HepG2 (cell line): ENCODE measurements around the gene PSAP. TPM values are rescaled to one million over a fixed set of nuclear protein-coding genes. Genes with fewer than 3 reads are reported as not detected.

ENCODE experiments used
- ARID5B ChIP-seq: IDR thresholded peaks from 2 replicates; pipeline ENCODE4 v1.4.0; 2020; ENCODE audit warnings: mild to moderate bottlenecking, missing genetic modification reagents
- GABPB1 ChIP-seq: IDR thresholded peaks from 2 replicates; pipeline ENCODE4 v1.6.1; 2016; ENCODE audit warnings: mild to moderate bottlenecking, missing genetic modification reagents, moderate library complexity, missing compliant biosample characterization
- HNRNPH1 ChIP-seq: fragments of 200-400 bp; formaldehyde crosslinking; optimal IDR thresholded peaks from 2 replicates; pipeline ENCODE3; 2017; ENCODE audit warnings: mild to moderate bottlenecking, low read depth, low read length
- KLF15 ChIP-seq: sonication (generic); formaldehyde crosslinking; IDR thresholded peaks from 2 replicates; pipeline ENCODE4 v1.8.1; 2023; ENCODE audit warnings: borderline replicate concordance, mild to moderate bottlenecking, inconsistent platforms, missing genetic modification reagents, mixed read lengths
- MIER3 ChIP-seq: IDR thresholded peaks from 2 replicates; pipeline ENCODE4 v1.6.1; 2016; ENCODE audit warnings: missing compliant biosample characterization, borderline replicate concordance
- MXD1 ChIP-seq: sonication (generic); formaldehyde crosslinking; IDR thresholded peaks from 2 replicates; pipeline ENCODE4 v1.4.0; 2020; ENCODE audit warnings: mild to moderate bottlenecking, missing genetic modification reagents
- PCBP2 ChIP-seq: fragments of 200-400 bp; formaldehyde crosslinking; optimal IDR thresholded peaks from 2 replicates; pipeline ENCODE3; 2018; ENCODE audit warnings: low read length, low read depth; ENCODE audit not compliant: poor library complexity, severe bottlenecking
- PHF8 ChIP-seq: sonication (generic); formaldehyde crosslinking; IDR thresholded peaks from 2 replicates; pipeline ENCODE4 v1.5.0; 2020; ENCODE audit warnings: missing genetic modification reagents
- SP4 ChIP-seq: sonication (generic); formaldehyde crosslinking; IDR thresholded peaks from 2 replicates; pipeline ENCODE4 v1.8.1; 2023; ENCODE audit warnings: mild to moderate bottlenecking, missing genetic modification reagents
- TBP ChIP-seq: sonication (generic); formaldehyde crosslinking; IDR thresholded peaks from 2 replicates; pipeline ENCODE4 v1.5.0; 2020; ENCODE audit warnings: missing genetic modification reagents
- TSC22D2 ChIP-seq: sonication (generic); formaldehyde crosslinking; IDR thresholded peaks from 2 replicates; pipeline ENCODE4 v1.5.1; 2020; ENCODE audit warnings: missing genetic modification reagents, mild to moderate bottlenecking, borderline replicate concordance
- ZFP36 ChIP-seq: fragments of 150-350 bp; IDR thresholded peaks from 2 replicates; pipeline ENCODE4 v1.6.1; 2018; ENCODE audit warnings: borderline replicate concordance, low read length, low read depth; ENCODE audit not compliant: partially characterized antibody
- ZFP41 ChIP-seq: sonication (generic); formaldehyde crosslinking; IDR thresholded peaks from 2 replicates; pipeline ENCODE4 v1.4.0; 2020; ENCODE audit warnings: mild to moderate bottlenecking, missing genetic modification reagents, borderline replicate concordance
- ZNF12 ChIP-seq: sonication (generic); formaldehyde crosslinking; IDR thresholded peaks from 2 replicates; pipeline ENCODE4 v1.5.0; 2020; ENCODE audit warnings: missing genetic modification reagents
- ZNF563 ChIP-seq: sonication (generic); formaldehyde crosslinking; IDR thresholded peaks from 2 replicates; pipeline ENCODE4 v1.8.0; 2022; ENCODE audit warnings: mild to moderate bottlenecking, moderate library complexity, missing genetic modification reagents
- ZNF569 ChIP-seq: sonication (generic); formaldehyde crosslinking; IDR thresholded peaks from 2 replicates; pipeline ENCODE4 v1.5.0; 2020; ENCODE audit warnings: mild to moderate bottlenecking, missing genetic modification reagents, moderate library complexity, borderline replicate concordance
- ZNF576 ChIP-seq: sonication (generic); formaldehyde crosslinking; IDR thresholded peaks from 2 replicates; pipeline ENCODE4 v1.4.0; 2020; ENCODE audit warnings: mild to moderate bottlenecking, missing genetic modification reagents
- ZNF773 ChIP-seq: sonication (generic); formaldehyde crosslinking; IDR thresholded peaks from 2 replicates; pipeline ENCODE4 v1.4.0; 2020; ENCODE audit warnings: missing genetic modification reagents, borderline replicate concordance
- ZNF784 ChIP-seq: sonication (generic); formaldehyde crosslinking; IDR thresholded peaks from 2 replicates; pipeline ENCODE4 v1.5.1; 2020; ENCODE audit warnings: missing genetic modification reagents, mild to moderate bottlenecking, borderline replicate concordance
- polyA plus RNA-seq, 8 experiments: library from polyadenylated mRNA; depleted of rRNA in 3 of 8; stranded (reverse) in 7 of 8; unstranded in 1 of 8; fragments of >200 nt; fragmentation: Illumina TruSeq in 4 of 8; extraction: Trizol in 4 of 8; gene quantifications; 2 replicates each; pipeline versions ENCODE4 v1.2.1 to v1.2.3, GENCODE V29; 2011 to 2016; ENCODE audit warnings: low read depth in 4 of 8, missing spikeins in 1 of 8, mixed read lengths in 1 of 8; ENCODE audit not compliant: insufficient read depth in 1 of 8
- total RNA-seq, 5 experiments: library from RNA; depleted of rRNA; stranded (reverse); fragments of >200 nt; fragmentation: Illumina TruSeq; extraction: Trizol; gene quantifications; 2 replicates each; pipeline ENCODE4 v1.2.3, GENCODE V29; 2016; ENCODE audit warnings: low read depth in 1 of 5
- TF ChIP-seq, protein P1 (sequence below): IDR thresholded peaks from 2 replicates; pipeline ENCODE4 v1.6.1; 2016; ENCODE audit warnings: low read depth
- TF ChIP-seq, protein P2 (sequence below): sonication (generic); formaldehyde crosslinking; IDR thresholded peaks from 2 replicates; pipeline ENCODE4 v1.8.0; 2022; ENCODE audit warnings: mild to moderate bottlenecking, missing genetic modification reagents, moderate library complexity

PSAP gene
- total and polyA plus RNA-seq, 2 of the 13 experiments (the other 11 are each of a cell fraction or from before 2014, with no cell fraction given): 323 to 643 TPM

GRCh38 chr10:71860243-71861029, 9.4 kb upstream of the PSAP start (continued):
- TF ChIP-seq ARID5B (CRISPR knock-in tag) (peak; percentile 73), ZNF12 (0 out of 2 replicates have a peak, but pooled peaks have one; percentile 20), ZNF784 (CRISPR knock-in tag) (no peak), TSC22D2 (CRISPR knock-in tag) (peak; percentile 25; the same call in 1 of the 2 replicates), ZNF773 (CRISPR knock-in tag) (no peak), PHF8 (CRISPR knock-in tag) (peak; percentile 66), SP4 (CRISPR knock-in tag) (no peak), KLF15 (no peak), ZNF569 (CRISPR knock-in tag) (no peak), MXD1 (CRISPR knock-in tag) (no peak), MIER3 (CRISPR knock-in tag) (peak; percentile 81; the same call in 1 of the 2 replicates), HNRNPH1 (no peak), ZFP41 (CRISPR knock-in tag) (no peak), ZNF576 (CRISPR knock-in tag) (no peak), ZNF563 (0 out of 2 replicates have a peak, but pooled peaks have one; percentile 42), GABPB1 (CRISPR knock-in tag) (peak; percentile 49; the same call in 1 of the 2 replicates), PCBP2 (no peak), ZFP36 (no peak), TBP (CRISPR knock-in tag) (no peak)
- TF ChIP-seq, protein P1, sequence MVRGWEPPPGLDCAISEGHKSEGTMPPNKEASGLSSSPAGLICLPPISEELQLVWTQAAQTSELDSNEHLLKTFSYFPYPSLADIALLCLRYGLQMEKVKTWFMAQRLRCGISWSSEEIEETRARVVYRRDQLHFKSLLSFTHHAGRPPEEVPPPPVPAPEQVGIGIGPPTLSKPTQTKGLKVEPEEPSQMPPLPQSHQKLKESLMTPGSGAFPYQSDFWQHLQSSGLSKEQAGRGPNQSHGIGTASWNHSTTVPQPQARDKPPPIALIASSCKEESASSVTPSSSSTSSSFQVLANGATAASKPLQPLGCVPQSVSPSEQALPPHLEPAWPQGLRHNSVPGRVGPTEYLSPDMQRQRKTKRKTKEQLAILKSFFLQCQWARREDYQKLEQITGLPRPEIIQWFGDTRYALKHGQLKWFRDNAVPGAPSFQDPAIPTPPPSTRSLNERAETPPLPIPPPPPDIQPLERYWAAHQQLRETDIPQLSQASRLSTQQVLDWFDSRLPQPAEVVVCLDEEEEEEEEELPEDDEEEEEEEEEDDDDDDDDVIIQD (CRISPR knock-in tag): 0 out of 2 replicates have a peak, but pooled peaks have one; percentile 34
- TF ChIP-seq, protein P2, sequence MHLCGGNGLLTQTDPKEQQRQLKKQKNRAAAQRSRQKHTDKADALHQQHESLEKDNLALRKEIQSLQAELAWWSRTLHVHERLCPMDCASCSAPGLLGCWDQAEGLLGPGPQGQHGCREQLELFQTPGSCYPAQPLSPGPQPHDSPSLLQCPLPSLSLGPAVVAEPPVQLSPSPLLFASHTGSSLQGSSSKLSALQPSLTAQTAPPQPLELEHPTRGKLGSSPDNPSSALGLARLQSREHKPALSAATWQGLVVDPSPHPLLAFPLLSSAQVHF (CRISPR knock-in tag): no peak
